ENCODE measurements around the gene MAP3K20.
A peak's percentile ranks its signal among the peaks of the same experiment; 100 is the strongest.

DNA sequence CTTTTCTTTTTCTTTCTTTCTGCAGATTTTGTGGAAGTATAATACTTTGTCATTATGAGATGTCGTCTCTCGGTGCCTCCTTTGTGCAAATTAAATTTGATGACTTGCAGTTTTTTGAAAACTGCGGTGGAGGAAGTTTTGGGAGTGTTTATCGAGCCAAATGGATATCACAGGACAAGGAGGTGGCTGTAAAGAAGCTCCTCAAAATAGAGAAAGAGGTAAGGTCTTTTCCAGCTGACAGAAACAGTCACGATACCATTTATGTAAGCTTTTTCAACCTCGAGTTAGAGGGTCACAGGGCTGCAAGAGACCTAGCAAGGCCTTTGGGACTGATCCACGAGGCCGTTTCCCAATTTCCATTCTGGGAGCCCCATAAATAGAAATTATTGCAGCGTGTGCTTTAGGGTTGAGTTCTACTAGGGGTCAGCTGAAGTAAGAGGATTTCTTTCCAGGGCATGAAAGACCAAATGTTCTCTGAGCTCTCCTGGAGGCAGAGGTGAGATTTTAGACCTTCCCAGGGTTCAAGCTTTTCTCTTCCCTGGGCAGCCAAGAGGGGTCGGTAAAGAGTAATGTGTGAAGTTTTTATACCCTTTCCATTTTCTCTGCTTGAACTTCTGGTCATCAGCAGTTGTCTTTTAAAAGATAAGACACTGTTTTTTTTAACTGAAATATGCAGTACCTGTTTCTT is 15.5 kb downstream of the MAP3K20 start:
- no peak for TF ChIP-seq MLX (CRISPR knock-in tag; IDR thresholded peaks at IDR 0.05)
- TF ChIP-seq, protein P1, sequence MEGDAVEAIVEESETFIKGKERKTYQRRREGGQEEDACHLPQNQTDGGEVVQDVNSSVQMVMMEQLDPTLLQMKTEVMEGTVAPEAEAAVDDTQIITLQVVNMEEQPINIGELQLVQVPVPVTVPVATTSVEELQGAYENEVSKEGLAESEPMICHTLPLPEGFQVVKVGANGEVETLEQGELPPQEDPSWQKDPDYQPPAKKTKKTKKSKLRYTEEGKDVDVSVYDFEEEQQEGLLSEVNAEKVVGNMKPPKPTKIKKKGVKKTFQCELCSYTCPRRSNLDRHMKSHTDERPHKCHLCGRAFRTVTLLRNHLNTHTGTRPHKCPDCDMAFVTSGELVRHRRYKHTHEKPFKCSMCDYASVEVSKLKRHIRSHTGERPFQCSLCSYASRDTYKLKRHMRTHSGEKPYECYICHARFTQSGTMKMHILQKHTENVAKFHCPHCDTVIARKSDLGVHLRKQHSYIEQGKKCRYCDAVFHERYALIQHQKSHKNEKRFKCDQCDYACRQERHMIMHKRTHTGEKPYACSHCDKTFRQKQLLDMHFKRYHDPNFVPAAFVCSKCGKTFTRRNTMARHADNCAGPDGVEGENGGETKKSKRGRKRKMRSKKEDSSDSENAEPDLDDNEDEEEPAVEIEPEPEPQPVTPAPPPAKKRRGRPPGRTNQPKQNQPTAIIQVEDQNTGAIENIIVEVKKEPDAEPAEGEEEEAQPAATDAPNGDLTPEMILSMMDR (IDR thresholded peaks at IDR 0.05): peak; percentile 35; the same call in 1 of the 2 replicates

All from WTC11 (cell line).